IMR-90 (cell line): ENCODE measurements around the gene ZNF486. TPM values are rescaled to one million over a fixed set of nuclear protein-coding genes. Genes with fewer than 3 reads are reported as not detected.

Experiments used
- ATAC-seq: fragments of 200-7000 bp; cut with Tn5 transposase; 2 replicates; pipeline ENCODE4 v1.9.1; 2020; ENCODE audit warnings: low read depth, mild to moderate bottlenecking, moderate library complexity
- BruUV-seq: library from RNA; stranded (reverse); fragments of 400-500 nt; replicated peaks from 2 replicates; lab custom pipeline; 2021; lab: Mats Ljungman, UMichigan
- CTCF ChIA-PET: fragments of 300-600 bp; formaldehyde crosslinking; extraction: SDS; loops from one replicate; lab custom pipeline; 2021; ENCODE audit warnings: antibody characterized with exemption; lab: Yijun Ruan, JAX
- POLR2A ChIA-PET: fragments of 300-600 bp; sonication (Branson Sonifier 250); formaldehyde crosslinking; loops from one replicate; lab custom pipeline; 2022; ENCODE audit warnings: antibody characterized with exemption; ENCODE audit not compliant: unreplicated experiment; lab: Charles Lee
- DNase-seq: peaks from one replicate; pipeline ENCODE4 v3.0.0; 2013
- H2AFZ ChIP-seq: replicated peaks from 2 replicates; pipeline ENCODE3; 2013; ENCODE audit warnings: low read length, mild to moderate bottlenecking; ENCODE audit not compliant: poor library complexity
- H2AK5ac ChIP-seq: 2 replicates; pipeline ENCODE4 v1.6.1; 2013; ENCODE audit warnings: low read depth, low read length, inconsistent platforms
- H2AK9ac ChIP-seq: replicated peaks from 2 replicates; pipeline ENCODE3; 2013; ENCODE audit warnings: mild to moderate bottlenecking, low read depth, low read length, moderate library complexity; ENCODE audit not compliant: poor library complexity
- H2BK120ac ChIP-seq: 2 replicates; pipeline ENCODE4 v1.6.1; 2013; ENCODE audit warnings: low read depth, low read length, inconsistent platforms
- H2BK15ac ChIP-seq: 3 replicates; pipeline ENCODE4 v1.6.1; 2013; ENCODE audit warnings: low read depth, low read length, inconsistent platforms
- H2BK20ac ChIP-seq: 2 replicates; pipeline ENCODE4 v1.6.1; 2013; ENCODE audit warnings: low read depth, mild to moderate bottlenecking, inconsistent platforms, low read length, moderate library complexity
- H2BK5ac ChIP-seq: 2 replicates; pipeline ENCODE4 v1.6.1; 2013; ENCODE audit warnings: mild to moderate bottlenecking, low read depth, low read length, inconsistent platforms; ENCODE audit not compliant: poor library complexity, severe bottlenecking
- H3K14ac ChIP-seq: replicated peaks from 2 replicates; pipeline ENCODE4 v1.6.1; 2013; ENCODE audit warnings: low read depth, low read length, inconsistent platforms
- H3K18ac ChIP-seq: 2 replicates; pipeline ENCODE4 v1.6.1; 2013; ENCODE audit warnings: low read depth, low read length, control low read depth
- H3K23ac ChIP-seq: 2 replicates; pipeline ENCODE4 v1.6.1; 2013; ENCODE audit warnings: low read depth, low read length, inconsistent platforms
- H3K27ac ChIP-seq: 2 replicates; pipeline ENCODE4 v1.5.1; 2013; ENCODE audit warnings: mild to moderate bottlenecking, control low read depth, low read length; ENCODE audit not compliant: insufficient read depth
- H3K27me3 ChIP-seq: 2 replicates; pipeline ENCODE4 v1.6.1; 2013; ENCODE audit warnings: low read length; ENCODE audit not compliant: control insufficient read depth, insufficient read depth
- H3K36me3 ChIP-seq: 2 replicates; pipeline ENCODE4 v1.6.1; 2013; ENCODE audit warnings: low read length, mixed read lengths; ENCODE audit not compliant: control insufficient read depth, insufficient read depth
- H3K4ac ChIP-seq: 2 replicates; pipeline ENCODE4 v1.6.1; 2013; ENCODE audit warnings: low read depth, low read length, inconsistent platforms
- H3K4me1 ChIP-seq: 2 replicates; pipeline ENCODE4 v1.6.1; 2013; ENCODE audit warnings: low read length, mixed read lengths; ENCODE audit not compliant: control insufficient read depth, insufficient read depth
- H3K4me2 ChIP-seq: 2 replicates; pipeline ENCODE4 v1.6.1; 2013; ENCODE audit warnings: low read depth, mild to moderate bottlenecking, control low read depth, low read length, moderate library complexity
- H3K4me3 ChIP-seq: 2 replicates; pipeline ENCODE4 v1.5.1; 2013; ENCODE audit warnings: low read depth, mild to moderate bottlenecking, control low read depth, low read length, moderate library complexity; ENCODE audit not compliant: insufficient read depth
- H3K56ac ChIP-seq: 2 replicates; pipeline ENCODE4 v1.6.1; 2013; ENCODE audit warnings: low read length, inconsistent platforms; ENCODE audit not compliant: insufficient read depth; ENCODE audit errors: extremely low read depth
- H3K79me1 ChIP-seq, 2 experiments: 2 replicates each; pipeline ENCODE4 v1.6.1; 2013; ENCODE audit warnings: low read length in 2 of 2, inconsistent platforms in 1 of 2, low read depth in 1 of 2
- H3K9ac ChIP-seq: 2 replicates; pipeline ENCODE4 v1.6.1; 2013; ENCODE audit warnings: low read depth, low read length, control low read depth
- H3K9me1 ChIP-seq: 2 replicates; pipeline ENCODE4 v1.6.1; 2013; ENCODE audit warnings: low read length, inconsistent platforms; ENCODE audit not compliant: insufficient read depth
- H3K9me3 ChIP-seq: 2 replicates; pipeline ENCODE4 v1.6.1; 2013; ENCODE audit warnings: low read length; ENCODE audit not compliant: control insufficient read depth, insufficient read depth
- H4K20me1 ChIP-seq: 2 replicates; pipeline ENCODE4 v1.6.1; 2013; ENCODE audit warnings: low read length, inconsistent platforms; ENCODE audit not compliant: insufficient read depth
- H4K5ac ChIP-seq: 2 replicates; pipeline ENCODE4 v1.6.1; 2013; ENCODE audit warnings: mild to moderate bottlenecking, low read depth, low read length, control low read depth
- H4K8ac ChIP-seq, 2 experiments: 2 replicates each; pipeline ENCODE4 v1.6.1; 2013; ENCODE audit warnings: low read depth in 2 of 2, low read length in 2 of 2, control low read depth in 1 of 2, inconsistent platforms in 1 of 2
- H4K91ac ChIP-seq: 2 replicates; pipeline ENCODE4 v1.6.1; 2013; ENCODE audit warnings: low read depth, low read length, inconsistent platforms; ENCODE audit not compliant: insufficient read depth
- RCOR1 ChIP-seq: IDR thresholded peaks from 2 replicates; pipeline ENCODE4 v1.6.1; 2012; ENCODE audit warnings: mild to moderate bottlenecking, low read length, improper control_type of control experiment; ENCODE audit not compliant: insufficient replicate concordance
- RFX5 ChIP-seq: IDR thresholded peaks from 2 replicates; pipeline ENCODE4 v1.8.0; 2012; ENCODE audit warnings: low read depth, mild to moderate bottlenecking, low read length, moderate library complexity
- dilution Hi-C: fragments of 300-500 bp; cut with HindIII; formaldehyde crosslinking; loops from one replicate; pipeline ENCODE4 v1.14.3; 2018; ENCODE audit warnings: low sequenced_read_pairs; ENCODE audit not compliant: unreplicated experiment
- in situ Hi-C: fragments of 300-500 bp; cut with MboI; formaldehyde crosslinking; loops from 3 replicates; pipeline ENCODE4 v1.14.3; 2019; ENCODE audit warnings: low sequenced_read_pairs, inconsistent platforms, mixed read lengths
- intact Hi-C: fragments of 100-400 bp; cut with micrococcal nuclease; formaldehyde crosslinking; loops from 2 replicates; pipeline ENCODE4 v1.10.0; 2022
- polyA plus RNA-seq, 3 experiments: library from polyadenylated mRNA; depleted of rRNA; stranded (reverse); fragments of >200 nt; gene quantifications; 2 replicates each; pipeline ENCODE4 v1.2.3, GENCODE V29; 2012; ENCODE audit warnings: low replicate concordance in 1 of 3
- total RNA-seq: library from RNA; depleted of rRNA; stranded (reverse); fragments of >200 nt; gene quantifications from 2 replicates; pipeline ENCODE4 v1.2.3, GENCODE V29; 2012

ZNF486 gene
- total and polyA plus RNA-seq, 2 of the 4 experiments (the other 2 are of a cell fraction), result 2.2 to 4.1 TPM

DNA sequence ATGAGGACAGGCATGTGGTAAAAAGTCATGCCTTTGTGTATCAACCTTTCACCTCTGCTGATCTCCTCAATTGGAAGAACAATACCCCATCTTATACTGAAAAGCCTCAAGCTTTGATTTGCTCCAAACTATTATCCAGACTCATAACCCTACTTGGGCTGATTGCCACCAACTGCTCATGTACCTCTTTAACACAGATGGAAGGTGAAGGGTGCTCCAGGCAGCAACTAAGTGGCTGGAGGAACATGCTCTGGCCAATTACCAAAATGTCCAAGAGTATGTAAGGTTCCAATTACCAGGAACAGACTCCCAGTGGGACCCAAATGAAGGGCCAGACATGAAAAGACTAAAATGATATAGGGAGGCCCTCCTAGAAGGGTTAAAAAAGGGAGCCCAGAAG lies 78.3 kb downstream of the ZNF486 start:
- H3K27ac ChIP-seq, result no peak overlapping the region
- H3K56ac ChIP-seq, result no peak overlapping the region
- no peak overlapping the region for H2AK9ac ChIP-seq
- peaks cover 7% of the 10 kb centered on the region for H3K9me3 ChIP-seq
- no peak overlapping the region for H2AK5ac ChIP-seq
- no peak overlapping the region for H3K9ac ChIP-seq
- no peak overlapping the region for H3K14ac ChIP-seq
- no peak overlapping the region for H2AFZ ChIP-seq
- CTCF ChIA-PET, result no interaction called here
- no peak overlapping the region for H4K91ac ChIP-seq
- ATAC-seq (no peak), DNase-seq (no peak)
- H3K18ac ChIP-seq, result no peak overlapping the region
- in situ Hi-C loops (no loop called here), dilution Hi-C loops (no loop called here), intact Hi-C loops (no loop called here)
- no peaks in the 10 kb centered on the region for H3K79me1 ChIP-seq
- H4K20me1 ChIP-seq, result no peaks in the 10 kb centered on the region
- H2BK15ac ChIP-seq, result no peak overlapping the region
- no peak overlapping the region for H3K4ac ChIP-seq
- no peak overlapping the region for H2BK5ac ChIP-seq
- TF ChIP-seq RCOR1 (no peak), RFX5 (no peak)
- no peak overlapping the region for H3K4me2 ChIP-seq
- BruUV-seq, result no TSS peak
- no peak overlapping the region for H4K5ac ChIP-seq
- no peaks in the 10 kb centered on the region for H3K9me1 ChIP-seq
- H3K4me3 ChIP-seq, result no peak overlapping the region
- no peaks in the 10 kb centered on the region for H3K27me3 ChIP-seq
- POLR2A ChIA-PET, result no interaction called here
- H3K23ac ChIP-seq, result no peak overlapping the region
- H3K36me3 ChIP-seq, result no peaks in the 10 kb centered on the region
- no peak overlapping the region for H4K8ac ChIP-seq
- H3K4me1 ChIP-seq, result no peaks in the 10 kb centered on the region
- no peak overlapping the region for H2BK120ac ChIP-seq
- no peak overlapping the region for H2BK20ac ChIP-seq
